ENCODE measurements around the gene HORMAD1.

GRCh38 chr1:150660584-150660983, 60.1 kb downstream of the HORMAD1 start:
- TF ChIP-seq ZNF146 (tag by site-specific recombination; IDR thresholded peaks at IDR 0.05) (no peak), ZNF768 (tag by site-specific recombination; IDR thresholded peaks at IDR 0.05) (no peak), ZFP37 (tag by site-specific recombination; IDR thresholded peaks at IDR 0.05) (no peak)
- TF ChIP-seq, protein P1, sequence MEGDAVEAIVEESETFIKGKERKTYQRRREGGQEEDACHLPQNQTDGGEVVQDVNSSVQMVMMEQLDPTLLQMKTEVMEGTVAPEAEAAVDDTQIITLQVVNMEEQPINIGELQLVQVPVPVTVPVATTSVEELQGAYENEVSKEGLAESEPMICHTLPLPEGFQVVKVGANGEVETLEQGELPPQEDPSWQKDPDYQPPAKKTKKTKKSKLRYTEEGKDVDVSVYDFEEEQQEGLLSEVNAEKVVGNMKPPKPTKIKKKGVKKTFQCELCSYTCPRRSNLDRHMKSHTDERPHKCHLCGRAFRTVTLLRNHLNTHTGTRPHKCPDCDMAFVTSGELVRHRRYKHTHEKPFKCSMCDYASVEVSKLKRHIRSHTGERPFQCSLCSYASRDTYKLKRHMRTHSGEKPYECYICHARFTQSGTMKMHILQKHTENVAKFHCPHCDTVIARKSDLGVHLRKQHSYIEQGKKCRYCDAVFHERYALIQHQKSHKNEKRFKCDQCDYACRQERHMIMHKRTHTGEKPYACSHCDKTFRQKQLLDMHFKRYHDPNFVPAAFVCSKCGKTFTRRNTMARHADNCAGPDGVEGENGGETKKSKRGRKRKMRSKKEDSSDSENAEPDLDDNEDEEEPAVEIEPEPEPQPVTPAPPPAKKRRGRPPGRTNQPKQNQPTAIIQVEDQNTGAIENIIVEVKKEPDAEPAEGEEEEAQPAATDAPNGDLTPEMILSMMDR (tag by site-specific recombination; IDR thresholded peaks at IDR 0.05), result no peak

All from HEK293 (cell line).